Rectal smooth muscle tissue (tissue), 1 donor: ENCODE results near the gene DSCAML1.

Experiments used
- H3K27ac ChIP-seq: one replicate; pipeline ENCODE4 v1.7.0; 2013; ENCODE audit warnings: low read depth, low read length, inconsistent platforms
- H3K27me3 ChIP-seq: one replicate; pipeline ENCODE4 v1.7.0; 2013; ENCODE audit warnings: low read length; ENCODE audit not compliant: control insufficient read depth, insufficient read depth
- H3K36me3 ChIP-seq: one replicate; pipeline ENCODE4 v1.7.0; 2013; ENCODE audit warnings: low read length; ENCODE audit not compliant: control insufficient read depth, insufficient read depth
- H3K4me1 ChIP-seq: one replicate; pipeline ENCODE4 v1.7.0; 2013; ENCODE audit warnings: low read length; ENCODE audit not compliant: control insufficient read depth, insufficient read depth
- H3K4me3 ChIP-seq: one replicate; pipeline ENCODE4 v1.7.0; 2013; ENCODE audit warnings: low read length
- H3K9ac ChIP-seq: one replicate; pipeline ENCODE4 v1.7.0; 2013; ENCODE audit warnings: low read length

DSCAML1 gene

GRCh38 chr11:117809236-117810055, 12.4 kb upstream of the DSCAML1 start:
- H3K36me3 ChIP-seq, result no peaks in the 10 kb centered on the region
- H3K9ac ChIP-seq, result no peak overlapping the region
- no peaks in the 10 kb centered on the region for H3K27me3 ChIP-seq
- H3K27ac ChIP-seq, result no peak overlapping the region
- no peak overlapping the region for H3K4me3 ChIP-seq
- H3K4me1 ChIP-seq, result no peaks in the 10 kb centered on the region

- H3K27ac ChIP-seq, result no peak overlapping the region
- no peaks in the 10 kb centered on the region for H3K27me3 ChIP-seq
Observed at GRCh38 chr11:117808784-117809183, 11.8 kb upstream of the DSCAML1 start.

DNA sequence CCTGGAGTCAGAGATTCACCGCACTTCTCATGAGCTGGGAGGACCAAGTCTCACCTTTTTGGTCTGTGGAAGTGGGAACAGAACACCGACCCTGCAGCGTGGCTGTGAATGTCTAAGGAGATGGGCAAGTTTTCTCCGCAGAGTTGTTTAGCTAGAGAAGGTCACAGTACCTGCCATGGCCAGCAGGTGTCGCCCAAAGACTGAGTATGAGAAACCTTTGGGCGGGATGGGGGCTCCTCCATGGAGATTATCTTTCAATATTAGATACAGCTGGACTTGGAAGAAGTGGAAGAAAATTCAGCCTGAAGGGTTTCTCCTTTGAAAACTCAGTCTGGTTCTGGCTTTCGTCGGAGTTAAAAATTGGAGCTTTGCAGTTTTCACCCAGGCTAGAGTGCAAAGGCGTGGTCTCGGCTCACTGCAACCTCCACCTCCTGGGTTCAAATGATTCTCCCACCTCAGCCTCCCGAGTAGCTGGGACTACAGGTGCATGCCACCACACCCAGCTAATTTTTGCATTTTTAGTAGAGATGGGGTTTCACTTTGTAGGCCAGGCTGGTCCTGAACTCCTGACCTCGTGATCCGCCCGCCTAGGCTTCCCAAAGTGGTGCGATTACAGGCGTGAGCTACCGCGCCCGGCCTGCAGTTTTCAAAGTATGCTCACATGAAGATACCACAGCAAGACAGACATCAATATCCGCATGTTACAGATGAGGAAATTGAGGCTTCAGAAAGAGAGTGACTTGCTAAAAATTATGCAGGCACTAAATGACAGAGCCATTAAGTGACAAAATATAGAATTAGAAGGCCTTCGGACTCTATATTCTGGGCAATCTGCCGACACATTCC, 10.7 kb upstream of the DSCAML1 start:
- no peak overlapping the region for H3K27ac ChIP-seq
- no peaks in the 10 kb centered on the region for H3K4me1 ChIP-seq
- no peak overlapping the region for H3K4me3 ChIP-seq
- no peak overlapping the region for H3K9ac ChIP-seq
- H3K36me3 ChIP-seq, result no peaks in the 10 kb centered on the region
- H3K27me3 ChIP-seq, result no peaks in the 10 kb centered on the region

More at GRCh38 chr11:117808784-117809183, 11.8 kb upstream of the DSCAML1 start:
- Histone ChIP-seq H3K4me1 (no peaks in the 10 kb centered on the region), H3K4me3 (no peak overlapping the region), H3K36me3 (no peaks in the 10 kb centered on the region), H3K9ac (no peak overlapping the region)

GRCh38 chr11:117806846-117807245, 9.8 kb upstream of the DSCAML1 start:
- Histone ChIP-seq H3K4me1 (no peaks in the 10 kb centered on the region), H3K27ac (no peak overlapping the region), H3K9ac (no peak overlapping the region)

DNA sequence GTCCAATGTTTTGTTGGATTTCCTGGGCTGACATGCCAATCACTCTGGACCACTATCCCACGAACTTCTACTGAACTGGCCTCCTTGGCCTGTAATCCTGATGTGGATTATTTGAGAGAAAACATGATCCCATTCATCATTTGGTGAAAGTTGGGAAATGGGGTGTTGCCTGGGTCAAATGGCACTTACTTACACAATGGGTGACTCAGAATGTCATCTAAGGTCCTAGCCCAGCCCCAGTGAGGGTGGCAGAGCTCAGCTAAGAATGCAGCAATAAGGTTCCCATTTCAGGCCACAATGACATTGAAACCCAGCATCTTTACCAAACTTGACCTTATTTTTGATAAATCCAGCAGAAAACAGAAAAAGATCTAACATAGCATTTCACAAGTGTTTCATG, 8.0 kb upstream of the DSCAML1 start:
- no peaks in the 10 kb centered on the region for H3K36me3 ChIP-seq
- H3K4me1 ChIP-seq, result no peaks in the 10 kb centered on the region
- no peak overlapping the region for H3K4me3 ChIP-seq
- H3K9ac ChIP-seq, result no peak overlapping the region
- H3K27ac ChIP-seq, result no peak overlapping the region
- H3K27me3 ChIP-seq, result no peaks in the 10 kb centered on the region

More at GRCh38 chr11:117806846-117807245, 9.8 kb upstream of the DSCAML1 start:
- Histone ChIP-seq H3K27me3 (no peaks in the 10 kb centered on the region), H3K36me3 (no peaks in the 10 kb centered on the region), H3K4me3 (no peak overlapping the region)

DNA sequence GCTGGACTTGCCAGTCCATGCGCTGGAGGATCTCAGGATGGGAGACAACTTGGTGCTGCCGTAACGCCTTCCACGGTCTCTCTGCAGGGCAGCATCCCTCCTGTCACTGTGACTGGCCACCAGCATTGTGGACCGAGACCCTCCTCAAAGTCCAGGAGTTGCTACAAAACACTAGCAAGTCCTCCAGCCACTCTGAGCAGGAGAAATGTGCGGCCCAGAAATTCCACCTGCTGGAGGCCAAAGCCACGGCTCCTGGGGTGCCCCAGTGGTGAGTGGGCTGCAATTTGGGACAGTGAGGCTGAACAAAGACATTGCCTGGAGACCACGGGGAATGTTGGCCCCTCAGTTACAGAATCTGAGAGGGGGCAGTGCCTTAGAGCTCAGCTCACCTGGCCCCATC, 6.9 kb upstream of the DSCAML1 start:
- Histone ChIP-seq H3K27ac (no peak overlapping the region), H3K27me3 (peaks cover 2% of the 10 kb centered on the region), H3K4me3 (no peak overlapping the region), H3K36me3 (no peaks in the 10 kb centered on the region), H3K9ac (no peak overlapping the region), H3K4me1 (no peaks in the 10 kb centered on the region)

GRCh38 chr11:117799634-117800033, 2.6 kb upstream of the DSCAML1 start:
- no peak overlapping the region for H3K4me3 ChIP-seq
- H3K27me3 ChIP-seq, result peaks cover 16% of the 10 kb centered on the region
- no peaks in the 10 kb centered on the region for H3K36me3 ChIP-seq
- H3K4me1 ChIP-seq, result peaks cover 6% of the 10 kb centered on the region
- no peak overlapping the region for H3K9ac ChIP-seq
- H3K27ac ChIP-seq, result no peak overlapping the region

DNA sequence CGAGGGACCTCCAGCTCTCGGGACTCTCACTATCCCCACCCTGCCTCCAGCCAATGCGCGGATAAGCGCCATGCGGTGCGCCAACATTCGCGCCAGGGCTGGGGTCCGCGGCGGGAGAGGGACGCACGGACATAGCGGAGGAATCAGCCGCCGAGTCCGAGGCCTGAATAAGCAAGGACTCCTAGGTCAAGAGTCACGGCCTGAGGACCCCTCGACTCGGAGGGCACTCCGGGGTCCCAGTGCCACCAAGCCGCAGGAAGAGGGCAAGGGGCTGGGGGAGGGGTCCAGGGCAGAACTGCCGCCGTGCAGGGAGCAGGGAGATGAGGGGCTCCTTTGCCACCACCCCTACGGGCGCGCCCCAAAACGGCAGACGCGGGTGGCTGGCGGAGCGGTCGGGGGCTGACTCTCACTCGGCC, 552 bp downstream of the DSCAML1 start:
- H3K27ac ChIP-seq, result no peak overlapping the region
- H3K4me3 ChIP-seq, result peak overlapping the region; percentile 58
- H3K9ac ChIP-seq, result no peak overlapping the region
- peaks cover 6% of the 10 kb centered on the region for H3K4me1 ChIP-seq
- peaks cover 21% of the 10 kb centered on the region for H3K27me3 ChIP-seq
- no peaks in the 10 kb centered on the region for H3K36me3 ChIP-seq

- no peak overlapping the region for H3K9ac ChIP-seq
- H3K4me1 ChIP-seq, result peaks cover 6% of the 10 kb centered on the region
- peaks cover 21% of the 10 kb centered on the region for H3K27me3 ChIP-seq
- no peak overlapping the region for H3K27ac ChIP-seq
- H3K36me3 ChIP-seq, result no peaks in the 10 kb centered on the region
- H3K4me3 ChIP-seq, result peak overlapping the region; percentile 58
Observed at GRCh38 chr11:117795638-117796455, 1.2 kb downstream of the DSCAML1 start.

GRCh38 chr11:117794772-117795629, 2.0 kb downstream of the DSCAML1 start:
- peaks cover 21% of the 10 kb centered on the region for H3K27me3 ChIP-seq
- no peaks in the 10 kb centered on the region for H3K36me3 ChIP-seq
- no peak overlapping the region for H3K9ac ChIP-seq
- H3K4me3 ChIP-seq, result no peak overlapping the region
- peaks cover 6% of the 10 kb centered on the region for H3K4me1 ChIP-seq
- H3K27ac ChIP-seq, result no peak overlapping the region

GRCh38 chr11:117794135-117794534, 2.9 kb downstream of the DSCAML1 start:
- no peak overlapping the region for H3K27ac ChIP-seq
- peaks cover 6% of the 10 kb centered on the region for H3K4me1 ChIP-seq
- no peak overlapping the region for H3K4me3 ChIP-seq
- H3K27me3 ChIP-seq, result peaks cover 19% of the 10 kb centered on the region
- no peak overlapping the region for H3K9ac ChIP-seq
- H3K36me3 ChIP-seq, result no peaks in the 10 kb centered on the region
